Upper lobe of left lung (tissue), 4 donors: Measurements from ENCODE around the gene MYT1.

Experiments used
- CTCF ChIP-seq, 6 experiments: fragments of 450-650 bp in 4 of 6; fragments of 200-600 bp in 2 of 6; sonication (generic) in 2 of 6; IDR thresholded peaks; one replicate each; pipeline ENCODE4 v1.5.1; 2016 to 2019; ENCODE audit warnings: antibody characterized with exemption in 6 of 6
- EP300 ChIP-seq, 4 donors: sonication (generic); formaldehyde crosslinking; IDR thresholded peaks; one replicate each; pipeline ENCODE4 v1.5.1; 2017; ENCODE audit warnings: antibody characterized with exemption in 4 of 4, control low read depth in 2 of 4
- POLR2A ChIP-seq, 4 donors: fragments of 450-650 bp; IDR thresholded peaks; one replicate each; pipeline ENCODE4 v1.5.1; 2016 to 2017; ENCODE audit warnings: antibody characterized with exemption in 4 of 4, mild to moderate bottlenecking in 2 of 4
- POLR2AphosphoS5 ChIP-seq, 2 donors: sonication (generic); formaldehyde crosslinking; IDR thresholded peaks; one replicate each; pipeline ENCODE4 v1.5.1; 2017; ENCODE audit warnings: antibody characterized with exemption in 2 of 2

DNA sequence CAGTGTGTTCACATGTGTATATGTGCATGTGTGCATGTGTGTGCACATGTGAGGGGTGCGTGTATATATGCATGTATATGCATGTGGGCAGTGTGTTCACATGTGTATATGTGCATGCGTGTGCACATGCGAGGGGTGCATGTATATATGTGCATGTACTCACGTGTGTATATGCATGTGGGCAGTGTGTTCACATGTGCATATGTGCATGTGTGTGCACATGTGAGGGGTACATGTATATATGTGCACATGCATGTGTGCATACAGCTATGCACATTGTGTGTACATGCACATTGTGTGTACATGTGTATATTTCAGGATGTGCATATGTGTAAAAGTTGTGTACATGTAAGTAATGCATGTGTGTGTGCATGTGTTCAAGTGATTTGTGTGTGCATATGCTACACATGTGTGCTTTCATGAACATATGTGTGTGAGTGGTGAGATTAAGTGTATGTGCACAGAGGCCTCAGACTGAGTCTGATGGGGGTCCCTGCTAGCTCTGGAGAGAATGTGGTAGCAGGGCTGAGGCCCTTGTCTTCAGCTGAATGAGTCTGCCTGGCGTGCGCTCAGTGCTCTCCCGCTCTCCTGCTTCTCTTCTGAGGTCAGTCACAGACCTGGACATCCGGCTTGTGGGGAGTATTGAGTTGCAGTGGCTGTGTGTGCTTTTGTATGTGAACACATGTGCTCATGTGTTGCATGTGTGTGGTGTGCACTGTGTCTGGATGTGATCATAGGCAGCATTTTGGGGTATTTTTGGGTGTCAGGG lies 19.9 kb upstream of the MYT1 start:
- TF ChIP-seq CTCF (IDR thresholded peaks at IDR 0.05) (no peak), POLR2A (IDR thresholded peaks at IDR 0.05) (no peak), POLR2AphosphoS5 (IDR thresholded peaks at IDR 0.05) (no peak), EP300 (IDR thresholded peaks at IDR 0.05) (no peak)
